Nephron (organoid): ENCODE measurements around the gene GLMN.
"Not testable (repeated sequence)": the region's sequence is repeated elsewhere in the genome, so short reads cannot be mapped to it uniquely, and the experiment has no call there.

ENCODE experiments used
- H3K27ac Mint-ChIP-seq, 3 experiments: 2 replicates each; pipeline ENCODE4 v1.8.0; 2020; ENCODE audit warnings: mixed read lengths in 3 of 3, mild to moderate bottlenecking in 2 of 3, moderate library complexity in 1 of 3
- H3K27me3 Mint-ChIP-seq: 2 replicates; pipeline ENCODE4 v1.8.0; 2021; ENCODE audit warnings: low read depth, mild to moderate bottlenecking, moderate library complexity, mixed read lengths
- H3K36me3 Mint-ChIP-seq: 2 replicates; pipeline ENCODE4 v1.8.0; 2020; ENCODE audit warnings: low read depth, mixed read lengths
- H3K4me1 Mint-ChIP-seq: 2 replicates; pipeline ENCODE4 v1.8.0; 2020; ENCODE audit warnings: mixed read lengths
- H3K4me3 Mint-ChIP-seq, 3 experiments: 2 replicates each; pipeline ENCODE4 v1.8.0; 2020; ENCODE audit warnings: mild to moderate bottlenecking in 3 of 3, mixed read lengths in 3 of 3, moderate library complexity in 2 of 3
- H3K9me3 Mint-ChIP-seq: 2 replicates; pipeline ENCODE4 v1.8.0; 2020; ENCODE audit warnings: mixed read lengths
- TF ChIP-seq, protein P1 (sequence below), 3 experiments: fragments of 200-600 bp; sonication (generic); IDR thresholded peaks; one replicate each; pipeline ENCODE4 v1.5.0; 2021; ENCODE audit warnings: antibody characterized with exemption in 3 of 3; ENCODE audit not compliant: unreplicated experiment in 3 of 3

Gene GLMN

GRCh38 chr1:92307980-92308379, 9.2 kb upstream of the GLMN start:
- H3K36me3 Mint-ChIP-seq = peaks cover 49% of the 10 kb centered on the region
- TF ChIP-seq, protein P1, sequence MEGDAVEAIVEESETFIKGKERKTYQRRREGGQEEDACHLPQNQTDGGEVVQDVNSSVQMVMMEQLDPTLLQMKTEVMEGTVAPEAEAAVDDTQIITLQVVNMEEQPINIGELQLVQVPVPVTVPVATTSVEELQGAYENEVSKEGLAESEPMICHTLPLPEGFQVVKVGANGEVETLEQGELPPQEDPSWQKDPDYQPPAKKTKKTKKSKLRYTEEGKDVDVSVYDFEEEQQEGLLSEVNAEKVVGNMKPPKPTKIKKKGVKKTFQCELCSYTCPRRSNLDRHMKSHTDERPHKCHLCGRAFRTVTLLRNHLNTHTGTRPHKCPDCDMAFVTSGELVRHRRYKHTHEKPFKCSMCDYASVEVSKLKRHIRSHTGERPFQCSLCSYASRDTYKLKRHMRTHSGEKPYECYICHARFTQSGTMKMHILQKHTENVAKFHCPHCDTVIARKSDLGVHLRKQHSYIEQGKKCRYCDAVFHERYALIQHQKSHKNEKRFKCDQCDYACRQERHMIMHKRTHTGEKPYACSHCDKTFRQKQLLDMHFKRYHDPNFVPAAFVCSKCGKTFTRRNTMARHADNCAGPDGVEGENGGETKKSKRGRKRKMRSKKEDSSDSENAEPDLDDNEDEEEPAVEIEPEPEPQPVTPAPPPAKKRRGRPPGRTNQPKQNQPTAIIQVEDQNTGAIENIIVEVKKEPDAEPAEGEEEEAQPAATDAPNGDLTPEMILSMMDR (IDR thresholded peaks at IDR 0.05; ENCODE audit: unreplicated experiment in 3 of 3) = no peak
- H3K9me3 Mint-ChIP-seq = no peaks in the 10 kb centered on the region

DNA sequence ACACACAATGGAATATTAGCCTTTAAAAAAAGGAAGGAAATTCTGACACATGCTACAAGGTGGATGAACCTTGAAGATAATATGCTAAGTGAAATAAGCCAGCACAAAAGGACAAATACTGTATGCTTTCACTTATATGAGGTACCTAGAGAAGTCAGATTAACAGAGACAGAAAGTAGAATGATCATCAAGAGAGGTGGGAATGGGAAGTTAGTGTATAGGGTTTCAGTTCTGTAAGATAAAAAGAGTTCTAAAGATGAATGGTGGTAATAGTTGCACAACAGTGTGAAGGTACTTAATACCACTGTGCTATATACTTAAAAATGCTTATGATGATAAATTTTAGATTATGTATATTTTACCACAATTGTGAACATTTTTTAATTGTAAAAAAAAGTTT, 7.2 kb upstream of the GLMN start:
- no peak overlapping the region for H3K4me3 Mint-ChIP-seq
- peaks cover 4% of the 10 kb centered on the region for H3K4me1 Mint-ChIP-seq
- H3K36me3 Mint-ChIP-seq = peaks cover 45% of the 10 kb centered on the region
- no peaks in the 10 kb centered on the region for H3K27me3 Mint-ChIP-seq
- H3K9me3 Mint-ChIP-seq = no peaks in the 10 kb centered on the region
- TF ChIP-seq, protein P1 (IDR thresholded peaks at IDR 0.05; ENCODE audit: unreplicated experiment in 3 of 3) = no peak
- no peak overlapping the region for H3K27ac Mint-ChIP-seq

More at GRCh38 chr1:92307980-92308379, 9.2 kb upstream of the GLMN start:
- Mint-ChIP-seq H3K27me3 (no peaks in the 10 kb centered on the region), H3K27ac (no peak overlapping the region), H3K4me1 (no peaks in the 10 kb centered on the region), H3K4me3 (no peak overlapping the region)

DNA sequence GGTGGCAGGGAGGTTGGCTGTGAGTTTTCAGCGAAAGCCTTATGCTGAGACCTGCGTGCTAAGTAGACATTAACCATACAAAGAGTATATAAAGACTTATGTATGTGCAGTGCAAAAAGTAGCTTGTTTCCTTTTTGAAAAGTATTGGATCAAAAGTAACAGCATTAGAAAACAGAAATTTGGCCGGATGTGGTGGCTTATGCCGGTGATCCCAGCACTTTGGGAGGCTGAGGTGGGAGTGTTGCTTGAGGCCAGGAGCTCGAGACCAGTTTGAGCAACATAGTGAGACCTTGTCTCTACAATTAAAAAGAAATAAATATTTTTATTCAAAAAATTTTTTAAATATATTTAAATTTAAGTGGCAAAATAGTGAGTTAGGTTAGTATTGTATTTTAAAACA, 2.2 kb upstream of the GLMN start:
- no peaks in the 10 kb centered on the region for H3K9me3 Mint-ChIP-seq
- H3K27ac Mint-ChIP-seq = no peak overlapping the region
- peaks cover 30% of the 10 kb centered on the region for H3K4me1 Mint-ChIP-seq
- H3K4me3 Mint-ChIP-seq = peak overlapping the region; percentile 15 to 63 (median 57)
- no peaks in the 10 kb centered on the region for H3K27me3 Mint-ChIP-seq
- TF ChIP-seq, protein P1 (IDR thresholded peaks at IDR 0.05; ENCODE audit: unreplicated experiment in 3 of 3) = no peak
- H3K36me3 Mint-ChIP-seq = peaks cover 32% of the 10 kb centered on the region

DNA sequence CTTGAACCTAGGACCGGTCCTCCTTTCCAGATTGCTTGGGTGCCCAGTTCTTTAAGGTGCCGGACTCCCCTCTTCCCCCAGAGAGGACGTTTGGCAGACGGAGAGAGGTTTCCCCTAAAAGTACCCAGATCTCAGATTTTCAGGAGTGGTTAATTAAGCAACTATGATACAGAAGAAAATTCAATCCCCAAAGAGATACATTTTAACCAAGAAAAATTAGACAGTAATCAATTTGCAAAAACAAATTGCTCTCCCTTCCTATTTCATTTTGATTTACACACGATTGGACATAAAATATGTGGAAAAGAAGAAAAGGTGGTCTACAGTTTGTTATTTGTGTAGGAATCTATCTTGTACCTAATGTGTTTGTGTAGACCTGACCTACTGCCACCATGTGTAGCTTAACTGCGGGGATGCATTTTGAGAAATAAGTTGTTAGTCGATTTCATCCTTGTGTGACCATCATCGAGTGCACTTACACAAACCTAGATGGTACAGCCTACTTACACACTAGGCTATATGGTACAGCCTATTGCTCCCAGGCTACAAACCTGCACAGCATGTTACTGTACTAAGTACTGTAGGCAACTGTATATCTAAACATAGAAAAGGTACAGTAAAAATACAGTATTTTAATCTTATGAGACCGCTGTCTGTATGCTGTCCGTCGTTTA, 827 bp upstream of the GLMN start:
- Mint-ChIP-seq H3K36me3 (peaks cover 31% of the 10 kb centered on the region), H3K4me3 (peak overlapping the region; percentile 94 to 99 (median 99)), H3K27ac (peak overlapping the region; percentile 95 to 100 (median 98)), H3K4me1 (peaks cover 30% of the 10 kb centered on the region), H3K27me3 (no peaks in the 10 kb centered on the region), H3K9me3 (no peaks in the 10 kb centered on the region)
- TF ChIP-seq, protein P1 (IDR thresholded peaks at IDR 0.05; ENCODE audit: unreplicated experiment in 3 of 3) = no peak

DNA sequence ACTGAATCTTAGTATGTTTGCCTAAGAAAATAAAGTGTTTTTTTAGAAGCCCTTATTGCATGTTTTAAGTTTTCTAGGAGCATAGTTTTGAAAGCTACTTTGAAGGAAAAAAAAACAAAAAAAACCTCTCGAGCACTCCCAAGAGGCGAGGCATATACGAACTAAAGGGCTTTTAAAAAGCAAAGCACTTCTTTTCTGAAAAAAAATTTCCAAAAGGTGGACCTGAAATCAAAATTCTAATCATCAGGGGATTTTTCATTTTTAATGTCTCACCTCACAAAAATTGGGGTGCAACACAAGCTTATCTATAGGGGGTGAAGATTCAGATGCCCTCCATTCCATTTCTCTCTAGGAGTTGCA, 594 bp downstream of the GLMN start:
- TF ChIP-seq, protein P1 (IDR thresholded peaks at IDR 0.05; ENCODE audit: unreplicated experiment in 3 of 3) = peak; percentile 41 to 60 (median 54)
- Mint-ChIP-seq H3K4me3 (peak overlapping the region; percentile 94 to 99 (median 99)), H3K27me3 (no peaks in the 10 kb centered on the region), H3K4me1 (peaks cover 30% of the 10 kb centered on the region), H3K36me3 (peaks cover 32% of the 10 kb centered on the region), H3K27ac (peak overlapping the region; percentile 95 to 100 (median 98)), H3K9me3 (no peaks in the 10 kb centered on the region)

- Mint-ChIP-seq H3K27me3 (no peaks in the 10 kb centered on the region), H3K4me1 (no peaks in the 10 kb centered on the region), H3K36me3 (peaks cover 60% of the 10 kb centered on the region), H3K27ac (no peak overlapping the region), H3K4me3 (no peak overlapping the region), H3K9me3 (no peaks in the 10 kb centered on the region)
- TF ChIP-seq, protein P1 (IDR thresholded peaks at IDR 0.05; ENCODE audit: unreplicated experiment in 3 of 3) = peak; percentile 61 to 67 (median 65)
Observed at GRCh38 chr1:92291372-92291999, 7.3 kb downstream of the GLMN start.

- Mint-ChIP-seq H3K9me3 (peaks cover 30% of the 10 kb centered on the region), H3K36me3 (peaks cover 88% of the 10 kb centered on the region)
- H3K27ac Mint-ChIP-seq, H3K27me3 Mint-ChIP-seq, H3K4me3 Mint-ChIP-seq, H3K4me1 Mint-ChIP-seq: not testable (repeated sequence)
Observed at GRCh38 chr1:92281411-92281810, 17.4 kb downstream of the GLMN start.

GRCh38 chr1:92279781-92280180, 19.0 kb downstream of the GLMN start:
- H3K27ac Mint-ChIP-seq, H3K4me3 Mint-ChIP-seq, H3K27me3 Mint-ChIP-seq, H3K4me1 Mint-ChIP-seq: not testable (repeated sequence)
- Mint-ChIP-seq H3K36me3 (peaks cover 83% of the 10 kb centered on the region), H3K9me3 (peaks cover 30% of the 10 kb centered on the region)
